GM23338 (cell line): ENCODE measurements around the gene ROPN1L. TPM values are rescaled to one million over a fixed set of nuclear protein-coding genes. Genes with fewer than 3 reads are reported as not detected.

ENCODE experiments used
- ATAC-seq: fragments of 200-7000 bp; cut with Tn5 transposase; 3 replicates; pipeline ENCODE4 v1.9.1; 2020
- DNase-seq: peaks from one replicate; pipeline ENCODE4 v3.0.0-alpha.2; 2015; ENCODE audit warnings: low spot score
- H2AFZ ChIP-seq: fragments of 200-600 bp; sonication (generic); 2 replicates; pipeline ENCODE4 v1.8.0; 2016; ENCODE audit warnings: antibody characterized with exemption, mild to moderate bottlenecking, moderate library complexity
- H3F3A ChIP-seq: fragments of 200-600 bp; sonication (generic); replicated peaks from 2 replicates; pipeline ENCODE4 v1.8.0; 2017; ENCODE audit warnings: antibody characterized with exemption, mixed run types, low read depth
- H3K27ac ChIP-seq: fragments of 200-600 bp; sonication (generic); 2 replicates; pipeline ENCODE4 v1.6.1; 2016; ENCODE audit warnings: low read depth
- H3K27me3 ChIP-seq: fragments of 200-600 bp; sonication (generic); 2 replicates; pipeline ENCODE4 v1.8.0; 2016; ENCODE audit warnings: mild to moderate bottlenecking, mixed run types, moderate library complexity; ENCODE audit not compliant: insufficient read depth
- H3K36me3 ChIP-seq: fragments of 200-600 bp; sonication (generic); 2 replicates; pipeline ENCODE4 v1.8.0; 2016; ENCODE audit warnings: mild to moderate bottlenecking; ENCODE audit not compliant: insufficient read depth
- H3K4me1 ChIP-seq: fragments of 200-600 bp; sonication (generic); 2 replicates; pipeline ENCODE4 v1.8.0; 2016; ENCODE audit warnings: mild to moderate bottlenecking, moderate library complexity; ENCODE audit not compliant: insufficient read depth
- H3K4me2 ChIP-seq: fragments of 200-600 bp; sonication (generic); 2 replicates; pipeline ENCODE4 v1.7.1; 2017; ENCODE audit warnings: mixed run types
- H3K4me3 ChIP-seq: fragments of 200-600 bp; sonication (generic); 2 replicates; pipeline ENCODE4 v1.6.1; 2016; ENCODE audit warnings: mixed run types
- H3K79me2 ChIP-seq: fragments of 200-600 bp; sonication (generic); replicated peaks from 2 replicates; pipeline ENCODE4 v1.8.0; 2017; ENCODE audit warnings: mild to moderate bottlenecking; ENCODE audit not compliant: insufficient read depth
- H3K9me2 ChIP-seq: fragments of 200-600 bp; sonication (generic); 2 replicates; pipeline ENCODE4 v1.8.0; 2017; ENCODE audit not compliant: insufficient read depth
- H4K20me1 ChIP-seq: fragments of 200-600 bp; sonication (generic); replicated peaks from 2 replicates; pipeline ENCODE4 v1.8.0; 2017; ENCODE audit warnings: mild to moderate bottlenecking; ENCODE audit not compliant: insufficient read depth
- H3K27ac Mint-ChIP-seq: 2 replicates; pipeline ENCODE4 v1.8.0; 2020; ENCODE audit warnings: inconsistent platforms, mild to moderate bottlenecking, moderate library complexity, mixed read lengths
- H3K27me3 Mint-ChIP-seq: 3 replicates; pipeline ENCODE4 v1.8.0; 2022; ENCODE audit warnings: low read depth, mild to moderate bottlenecking, moderate library complexity, mixed read lengths, inconsistent platforms; ENCODE audit not compliant: insufficient read depth, poor library complexity
- H3K36me3 Mint-ChIP-seq: 3 replicates; pipeline ENCODE4 v1.8.0; 2021; ENCODE audit warnings: low read depth, mild to moderate bottlenecking, inconsistent platforms, moderate library complexity, mixed read lengths
- H3K4me1 Mint-ChIP-seq: 3 replicates; pipeline ENCODE4 v1.8.0; 2020; ENCODE audit warnings: mild to moderate bottlenecking, inconsistent platforms, mixed read lengths
- H3K4me3 Mint-ChIP-seq: 3 replicates; pipeline ENCODE4 v1.8.0; 2021; ENCODE audit warnings: moderate library complexity, mild to moderate bottlenecking, inconsistent platforms, mixed read lengths
- H3K9me3 Mint-ChIP-seq: 3 replicates; pipeline ENCODE4 v1.8.0; 2020; ENCODE audit warnings: moderate library complexity, mild to moderate bottlenecking, inconsistent platforms, mixed read lengths
- CREB1 ChIP-seq: fragments of 250-450 bp; sonication (Bioruptor Pico); IDR thresholded peaks from 2 replicates; pipeline ENCODE4 v1.5.0; 2020; ENCODE audit warnings: low read depth, mild to moderate bottlenecking, moderate library complexity
- EZH2 ChIP-seq: fragments of 200-600 bp; sonication (generic); IDR thresholded peaks from one replicate; pipeline ENCODE4 v1.8.0; 2017; ENCODE audit warnings: antibody characterized with exemption, mild to moderate bottlenecking, low read depth; ENCODE audit not compliant: unreplicated experiment
- EZH2phosphoT487 ChIP-seq: fragments of 200-600 bp; sonication (generic); IDR thresholded peaks from one replicate; pipeline ENCODE4 v1.8.1; 2018; ENCODE audit warnings: antibody characterized with exemption; ENCODE audit not compliant: unreplicated experiment
- JUNB ChIP-seq: IDR thresholded peaks from one replicate; pipeline ENCODE4 v1.6.1; 2016; ENCODE audit warnings: antibody characterized with exemption; ENCODE audit not compliant: unreplicated experiment
- NANOG ChIP-seq: IDR thresholded peaks from 2 replicates; pipeline ENCODE4 v1.6.1; 2016; ENCODE audit warnings: antibody characterized with exemption, borderline replicate concordance
- POLR2AphosphoS5 ChIP-seq: IDR thresholded peaks from 2 replicates; pipeline ENCODE4 v1.6.1; 2016; ENCODE audit warnings: antibody characterized with exemption, low read depth
- STAT1 ChIP-seq: IDR thresholded peaks from one replicate; pipeline ENCODE4 v1.6.1; 2016; ENCODE audit warnings: antibody characterized with exemption; ENCODE audit not compliant: unreplicated experiment
- ZNF114 ChIP-seq: fragments of 250-450 bp; sonication (Bioruptor Pico); IDR thresholded peaks from 2 replicates; pipeline ENCODE4 v1.5.0; 2020; ENCODE audit warnings: mild to moderate bottlenecking, moderate library complexity
- ZNF331 ChIP-seq: fragments of 250-450 bp; sonication (Bioruptor Pico); IDR thresholded peaks from 2 replicates; pipeline ENCODE4 v1.5.0; 2020; ENCODE audit warnings: low read depth, mild to moderate bottlenecking, moderate library complexity
- polyA plus RNA-seq: library from polyadenylated mRNA; unstranded; fragments of >200 nt; fragmentation: Nextera tagmentation; extraction: Ambion mirVana; gene quantifications from 2 replicates; pipeline ENCODE4 v1.2.1, GENCODE V29; 2016
- total RNA-seq: library from RNA; depleted of rRNA; stranded (reverse); fragments of >200 nt; shearing (Covaris generic); gene quantifications from 2 replicates; pipeline ENCODE4 v1.2.3, GENCODE V29; 2014
- TF ChIP-seq, protein P1 (sequence below): IDR thresholded peaks from one replicate; pipeline ENCODE4 v1.6.1; 2018; ENCODE audit warnings: antibody characterized with exemption; ENCODE audit not compliant: unreplicated experiment
- TF ChIP-seq, protein P2 (sequence below): fragments of 250-450 bp; sonication (Bioruptor Pico); IDR thresholded peaks from 2 replicates; pipeline ENCODE4 v1.5.0; 2020; ENCODE audit warnings: mild to moderate bottlenecking, moderate library complexity
- TF ChIP-seq, protein P3 (sequence below): IDR thresholded peaks from 2 replicates; pipeline ENCODE4 v1.6.1; 2016; ENCODE audit warnings: antibody characterized with exemption
- TF ChIP-seq, protein P4 (sequence below), 2 experiments: fragments of 200-600 bp in 1 of 2; sonication (generic) in 1 of 2; conservative IDR thresholded peaks; 2 replicates each; pipeline versions ENCODE4 v1.5.1 to v1.6.1; 2016 to 2017; ENCODE audit warnings: antibody characterized with exemption in 2 of 2, low read depth in 2 of 2, mild to moderate bottlenecking in 2 of 2, moderate library complexity in 1 of 2

ROPN1L gene
- total and polyA plus RNA-seq, 2 experiments from 2014 or later = 0.57 TPM; not detected in 1

DNA sequence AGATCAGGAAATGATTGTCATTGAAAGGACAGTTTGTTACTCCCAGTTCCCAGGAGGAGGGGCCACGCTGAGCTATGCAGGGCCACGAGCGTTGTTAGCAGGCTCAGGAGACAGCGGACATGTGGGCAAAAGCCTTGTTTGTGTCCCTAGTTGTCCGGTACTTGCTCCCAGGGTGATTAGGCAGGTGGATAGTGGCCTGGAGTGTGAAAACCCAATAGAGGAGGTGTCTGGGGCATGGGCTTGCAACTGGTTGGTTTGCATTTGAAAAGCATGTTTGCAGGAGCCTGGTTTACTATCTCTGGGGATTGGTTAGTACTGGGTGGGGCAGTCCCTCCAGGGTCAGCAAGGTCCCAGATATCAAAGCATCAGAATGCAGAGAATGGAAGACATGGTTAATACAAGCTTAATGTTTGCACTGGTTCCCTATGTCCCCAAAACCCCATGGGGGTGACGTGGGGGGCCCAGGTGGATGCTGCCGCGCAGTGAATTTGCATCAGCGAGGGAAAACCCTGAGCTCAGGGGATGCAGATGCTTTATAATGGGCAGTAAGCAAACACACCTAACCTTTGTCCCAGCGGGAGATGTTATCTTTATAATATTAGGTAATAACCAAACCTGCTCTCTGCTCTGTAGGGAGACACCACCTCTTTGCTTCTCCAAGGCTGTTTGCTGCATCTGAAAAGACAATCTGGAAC lies 39.7 kb downstream of the ROPN1L start:
- peak; percentile 37 for DNase-seq
- H3K4me2 ChIP-seq = peak overlapping the region; percentile 55
- H3K27me3 Mint-ChIP-seq = peaks cover 8% of the 10 kb centered on the region

More for the DNA sequence above, 39.7 kb downstream of the ROPN1L start:
- no peak overlapping the region; the same call in 1 of the 2 replicates for H2AFZ ChIP-seq
- ATAC-seq = peak; percentile 89
- H4K20me1 ChIP-seq = no peaks in the 10 kb centered on the region
- Mint-ChIP-seq H3K36me3 (no peaks in the 10 kb centered on the region), H3K27ac (no peak overlapping the region), H3K4me3 (no peak overlapping the region), H3K9me3 (no peaks in the 10 kb centered on the region; the same call in 2 of the 3 replicates), H3K4me1 (peaks cover 30% of the 10 kb centered on the region)
- peaks cover 12% of the 10 kb centered on the region for H3K4me1 ChIP-seq
- no peaks in the 10 kb centered on the region for H3K9me2 ChIP-seq
- H3K4me3 ChIP-seq = no peak overlapping the region
- no peaks in the 10 kb centered on the region for H3F3A ChIP-seq
- H3K27me3 ChIP-seq = no peaks in the 10 kb centered on the region
- H3K79me2 ChIP-seq = no peaks in the 10 kb centered on the region
- TF ChIP-seq, protein P1, sequence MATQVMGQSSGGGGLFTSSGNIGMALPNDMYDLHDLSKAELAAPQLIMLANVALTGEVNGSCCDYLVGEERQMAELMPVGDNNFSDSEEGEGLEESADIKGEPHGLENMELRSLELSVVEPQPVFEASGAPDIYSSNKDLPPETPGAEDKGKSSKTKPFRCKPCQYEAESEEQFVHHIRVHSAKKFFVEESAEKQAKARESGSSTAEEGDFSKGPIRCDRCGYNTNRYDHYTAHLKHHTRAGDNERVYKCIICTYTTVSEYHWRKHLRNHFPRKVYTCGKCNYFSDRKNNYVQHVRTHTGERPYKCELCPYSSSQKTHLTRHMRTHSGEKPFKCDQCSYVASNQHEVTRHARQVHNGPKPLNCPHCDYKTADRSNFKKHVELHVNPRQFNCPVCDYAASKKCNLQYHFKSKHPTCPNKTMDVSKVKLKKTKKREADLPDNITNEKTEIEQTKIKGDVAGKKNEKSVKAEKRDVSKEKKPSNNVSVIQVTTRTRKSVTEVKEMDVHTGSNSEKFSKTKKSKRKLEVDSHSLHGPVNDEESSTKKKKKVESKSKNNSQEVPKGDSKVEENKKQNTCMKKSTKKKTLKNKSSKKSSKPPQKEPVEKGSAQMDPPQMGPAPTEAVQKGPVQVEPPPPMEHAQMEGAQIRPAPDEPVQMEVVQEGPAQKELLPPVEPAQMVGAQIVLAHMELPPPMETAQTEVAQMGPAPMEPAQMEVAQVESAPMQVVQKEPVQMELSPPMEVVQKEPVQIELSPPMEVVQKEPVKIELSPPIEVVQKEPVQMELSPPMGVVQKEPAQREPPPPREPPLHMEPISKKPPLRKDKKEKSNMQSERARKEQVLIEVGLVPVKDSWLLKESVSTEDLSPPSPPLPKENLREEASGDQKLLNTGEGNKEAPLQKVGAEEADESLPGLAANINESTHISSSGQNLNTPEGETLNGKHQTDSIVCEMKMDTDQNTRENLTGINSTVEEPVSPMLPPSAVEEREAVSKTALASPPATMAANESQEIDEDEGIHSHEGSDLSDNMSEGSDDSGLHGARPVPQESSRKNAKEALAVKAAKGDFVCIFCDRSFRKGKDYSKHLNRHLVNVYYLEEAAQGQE = no peak
- TF ChIP-seq, protein P2, sequence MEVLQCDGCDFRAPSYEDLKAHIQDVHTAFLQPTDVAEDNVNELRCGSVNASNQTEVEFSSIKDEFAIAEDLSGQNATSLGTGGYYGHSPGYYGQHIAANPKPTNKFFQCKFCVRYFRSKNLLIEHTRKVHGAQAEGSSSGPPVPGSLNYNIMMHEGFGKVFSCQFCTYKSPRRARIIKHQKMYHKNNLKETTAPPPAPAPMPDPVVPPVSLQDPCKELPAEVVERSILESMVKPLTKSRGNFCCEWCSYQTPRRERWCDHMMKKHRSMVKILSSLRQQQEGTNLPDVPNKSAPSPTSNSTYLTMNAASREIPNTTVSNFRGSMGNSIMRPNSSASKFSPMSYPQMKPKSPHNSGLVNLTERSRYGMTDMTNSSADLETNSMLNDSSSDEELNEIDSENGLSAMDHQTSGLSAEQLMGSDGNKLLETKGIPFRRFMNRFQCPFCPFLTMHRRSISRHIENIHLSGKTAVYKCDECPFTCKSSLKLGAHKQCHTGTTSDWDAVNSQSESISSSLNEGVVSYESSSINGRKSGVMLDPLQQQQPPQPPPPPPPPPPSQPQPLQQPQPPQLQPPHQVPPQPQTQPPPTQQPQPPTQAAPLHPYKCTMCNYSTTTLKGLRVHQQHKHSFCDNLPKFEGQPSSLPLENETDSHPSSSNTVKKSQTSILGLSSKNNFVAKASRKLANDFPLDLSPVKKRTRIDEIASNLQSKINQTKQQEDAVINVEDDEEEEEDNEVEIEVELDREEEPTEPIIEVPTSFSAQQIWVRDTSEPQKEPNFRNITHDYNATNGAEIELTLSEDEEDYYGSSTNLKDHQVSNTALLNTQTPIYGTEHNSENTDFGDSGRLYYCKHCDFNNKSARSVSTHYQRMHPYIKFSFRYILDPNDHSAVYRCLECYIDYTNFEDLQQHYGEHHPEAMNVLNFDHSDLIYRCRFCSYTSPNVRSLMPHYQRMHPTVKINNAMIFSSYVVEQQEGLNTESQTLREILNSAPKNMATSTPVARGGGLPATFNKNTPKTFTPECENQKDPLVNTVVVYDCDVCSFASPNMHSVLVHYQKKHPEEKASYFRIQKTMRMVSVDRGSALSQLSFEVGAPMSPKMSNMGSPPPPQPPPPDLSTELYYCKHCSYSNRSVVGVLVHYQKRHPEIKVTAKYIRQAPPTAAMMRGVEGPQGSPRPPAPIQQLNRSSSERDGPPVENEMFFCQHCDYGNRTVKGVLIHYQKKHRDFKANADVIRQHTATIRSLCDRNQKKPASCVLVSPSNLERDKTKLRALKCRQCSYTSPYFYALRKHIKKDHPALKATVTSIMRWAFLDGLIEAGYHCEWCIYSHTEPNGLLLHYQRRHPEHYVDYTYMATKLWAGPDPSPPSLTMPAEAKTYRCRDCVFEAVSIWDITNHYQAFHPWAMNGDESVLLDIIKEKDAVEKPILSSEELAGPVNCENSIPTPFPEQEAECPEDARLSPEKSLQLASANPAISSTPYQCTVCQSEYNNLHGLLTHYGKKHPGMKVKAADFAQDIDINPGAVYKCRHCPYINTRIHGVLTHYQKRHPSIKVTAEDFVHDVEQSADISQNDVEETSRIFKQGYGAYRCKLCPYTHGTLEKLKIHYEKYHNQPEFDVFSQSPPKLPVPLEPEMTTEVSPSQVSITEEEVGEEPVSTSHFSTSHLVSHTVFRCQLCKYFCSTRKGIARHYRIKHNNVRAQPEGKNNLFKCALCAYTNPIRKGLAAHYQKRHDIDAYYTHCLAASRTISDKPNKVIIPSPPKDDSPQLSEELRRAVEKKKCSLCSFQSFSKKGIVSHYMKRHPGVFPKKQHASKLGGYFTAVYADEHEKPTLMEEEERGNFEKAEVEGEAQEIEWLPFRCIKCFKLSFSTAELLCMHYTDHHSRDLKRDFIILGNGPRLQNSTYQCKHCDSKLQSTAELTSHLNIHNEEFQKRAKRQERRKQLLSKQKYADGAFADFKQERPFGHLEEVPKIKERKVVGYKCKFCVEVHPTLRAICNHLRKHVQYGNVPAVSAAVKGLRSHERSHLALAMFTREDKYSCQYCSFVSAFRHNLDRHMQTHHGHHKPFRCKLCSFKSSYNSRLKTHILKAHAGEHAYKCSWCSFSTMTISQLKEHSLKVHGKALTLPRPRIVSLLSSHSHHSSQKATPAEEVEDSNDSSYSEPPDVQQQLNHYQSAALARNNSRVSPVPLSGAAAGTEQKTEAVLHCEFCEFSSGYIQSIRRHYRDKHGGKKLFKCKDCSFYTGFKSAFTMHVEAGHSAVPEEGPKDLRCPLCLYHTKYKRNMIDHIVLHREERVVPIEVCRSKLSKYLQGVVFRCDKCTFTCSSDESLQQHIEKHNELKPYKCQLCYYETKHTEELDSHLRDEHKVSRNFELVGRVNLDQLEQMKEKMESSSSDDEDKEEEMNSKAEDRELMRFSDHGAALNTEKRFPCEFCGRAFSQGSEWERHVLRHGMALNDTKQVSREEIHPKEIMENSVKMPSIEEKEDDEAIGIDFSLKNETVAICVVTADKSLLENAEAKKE (CRISPR knock-in tag) = no peak
- TF ChIP-seq, protein P3, sequence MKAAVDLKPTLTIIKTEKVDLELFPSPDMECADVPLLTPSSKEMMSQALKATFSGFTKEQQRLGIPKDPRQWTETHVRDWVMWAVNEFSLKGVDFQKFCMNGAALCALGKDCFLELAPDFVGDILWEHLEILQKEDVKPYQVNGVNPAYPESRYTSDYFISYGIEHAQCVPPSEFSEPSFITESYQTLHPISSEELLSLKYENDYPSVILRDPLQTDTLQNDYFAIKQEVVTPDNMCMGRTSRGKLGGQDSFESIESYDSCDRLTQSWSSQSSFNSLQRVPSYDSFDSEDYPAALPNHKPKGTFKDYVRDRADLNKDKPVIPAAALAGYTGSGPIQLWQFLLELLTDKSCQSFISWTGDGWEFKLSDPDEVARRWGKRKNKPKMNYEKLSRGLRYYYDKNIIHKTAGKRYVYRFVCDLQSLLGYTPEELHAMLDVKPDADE = no peak
- TF ChIP-seq ZNF331 (no peak), EZH2phosphoT487 (no peak), POLR2AphosphoS5 (no peak), EZH2 (no peak), NANOG (no peak), ZNF114 (CRISPR knock-in tag) (no peak), STAT1 (no peak), JUNB (no peak), CREB1 (CRISPR knock-in tag) (no peak)
- TF ChIP-seq, protein P4, sequence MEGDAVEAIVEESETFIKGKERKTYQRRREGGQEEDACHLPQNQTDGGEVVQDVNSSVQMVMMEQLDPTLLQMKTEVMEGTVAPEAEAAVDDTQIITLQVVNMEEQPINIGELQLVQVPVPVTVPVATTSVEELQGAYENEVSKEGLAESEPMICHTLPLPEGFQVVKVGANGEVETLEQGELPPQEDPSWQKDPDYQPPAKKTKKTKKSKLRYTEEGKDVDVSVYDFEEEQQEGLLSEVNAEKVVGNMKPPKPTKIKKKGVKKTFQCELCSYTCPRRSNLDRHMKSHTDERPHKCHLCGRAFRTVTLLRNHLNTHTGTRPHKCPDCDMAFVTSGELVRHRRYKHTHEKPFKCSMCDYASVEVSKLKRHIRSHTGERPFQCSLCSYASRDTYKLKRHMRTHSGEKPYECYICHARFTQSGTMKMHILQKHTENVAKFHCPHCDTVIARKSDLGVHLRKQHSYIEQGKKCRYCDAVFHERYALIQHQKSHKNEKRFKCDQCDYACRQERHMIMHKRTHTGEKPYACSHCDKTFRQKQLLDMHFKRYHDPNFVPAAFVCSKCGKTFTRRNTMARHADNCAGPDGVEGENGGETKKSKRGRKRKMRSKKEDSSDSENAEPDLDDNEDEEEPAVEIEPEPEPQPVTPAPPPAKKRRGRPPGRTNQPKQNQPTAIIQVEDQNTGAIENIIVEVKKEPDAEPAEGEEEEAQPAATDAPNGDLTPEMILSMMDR (conservative IDR thresholded peaks at IDR 0.05; ENCODE audit: low read depth in 2 of 2) = no peak
- H3K27ac ChIP-seq = no peak overlapping the region
- no peaks in the 10 kb centered on the region for H3K36me3 ChIP-seq
